GDM1 (cell line): ENCODE measurements around the gene APLN.

ENCODE experiments used
- DNase-seq: peaks from one replicate; lab custom pipeline; 2025; lab: John Stamatoyannopoulos, UW

The APLN gene

DNA sequence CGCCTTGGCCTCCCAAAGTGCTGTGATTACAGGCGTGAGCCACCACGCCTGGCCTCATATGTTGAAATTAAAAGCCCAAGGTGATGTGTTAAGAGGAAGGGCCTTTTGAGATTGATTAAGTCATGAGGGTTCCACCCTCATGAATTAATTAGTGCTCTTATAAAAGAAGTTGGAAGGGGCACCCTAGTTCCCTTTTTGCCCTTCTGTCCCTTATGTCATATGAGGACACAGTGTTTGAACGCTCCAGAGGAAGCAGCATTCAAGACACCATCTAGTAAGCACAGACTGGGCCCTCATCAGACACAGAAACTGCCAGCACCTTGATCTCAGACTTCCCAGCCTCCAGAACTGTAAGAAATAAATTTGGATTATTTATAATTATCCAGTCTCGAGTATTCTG lies 5.1 kb upstream of the APLN start:
- DNase-seq: no peak

DNA sequence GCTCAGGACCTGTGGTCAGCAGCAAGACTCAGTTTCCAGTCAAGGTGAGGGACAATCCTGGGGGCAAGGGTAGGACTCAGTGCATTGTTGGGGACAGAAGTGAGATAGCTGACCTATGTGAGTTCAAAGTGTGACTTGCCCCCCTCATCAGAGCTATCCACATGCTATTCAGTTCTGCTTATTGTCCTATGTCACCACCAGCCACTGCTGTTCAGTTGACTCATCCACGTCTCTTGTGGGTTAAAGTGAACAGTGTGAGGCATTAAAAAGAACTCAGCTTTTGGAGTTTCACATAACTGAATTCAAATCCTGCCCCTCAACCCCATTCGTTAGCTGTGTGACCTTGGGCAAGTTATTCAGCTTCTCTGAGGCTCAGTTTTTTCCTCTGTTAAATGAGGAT lies 4.4 kb upstream of the APLN start:
- no peak for DNase-seq

DNA sequence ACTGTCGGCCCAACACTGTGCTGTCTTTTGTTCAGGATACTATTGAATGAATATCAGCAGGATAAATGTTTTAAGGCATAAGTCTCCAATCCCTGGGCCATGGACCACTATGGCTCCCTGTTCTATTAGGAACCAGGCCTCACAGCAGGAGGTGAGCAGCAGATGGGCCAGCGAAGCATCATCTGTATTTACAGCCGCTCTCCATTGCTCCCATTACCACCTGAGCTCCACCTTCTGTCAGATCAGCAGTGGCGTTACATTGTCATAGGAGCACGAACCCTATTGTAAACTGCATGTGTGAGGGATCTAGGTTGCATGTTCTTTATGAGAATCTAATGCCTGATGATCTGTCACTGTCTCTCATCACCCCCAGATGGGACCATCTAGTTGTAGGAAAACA lies 3.7 kb upstream of the APLN start:
- no peak for DNase-seq

DNA sequence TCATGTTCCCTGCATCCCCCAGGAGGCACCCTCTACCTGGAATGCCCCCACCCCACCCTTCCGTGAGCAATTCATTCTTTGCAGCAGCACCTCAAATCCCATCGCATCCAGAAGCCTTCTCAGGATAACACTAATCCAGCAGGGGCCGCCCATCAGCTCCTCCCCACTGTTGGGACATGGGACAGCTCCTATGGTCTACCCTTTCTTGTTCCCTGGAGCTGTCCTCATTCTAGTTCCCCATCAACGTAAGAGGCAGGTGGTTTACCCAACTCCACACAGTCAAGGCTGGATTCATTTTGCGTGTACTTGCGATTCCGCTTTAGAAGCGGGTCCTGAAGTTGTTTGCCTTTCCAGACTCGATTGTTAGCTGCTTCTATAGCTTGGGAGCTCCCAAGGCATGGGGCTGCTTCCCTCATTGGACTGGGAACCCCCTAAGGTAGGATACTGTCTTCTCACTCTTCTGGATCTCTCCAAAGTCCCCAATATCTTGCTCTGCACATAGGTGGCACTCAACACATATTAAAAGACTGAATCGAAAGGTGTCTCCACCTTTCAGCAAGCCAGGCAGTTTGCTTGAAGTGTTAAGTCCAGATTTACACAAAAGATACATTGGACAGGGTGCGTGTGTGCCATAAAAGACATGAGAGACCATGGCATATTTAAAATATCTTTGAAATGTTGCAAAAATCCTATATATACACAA lies 942 bp upstream of the APLN start:
- no peak for DNase-seq

DNA sequence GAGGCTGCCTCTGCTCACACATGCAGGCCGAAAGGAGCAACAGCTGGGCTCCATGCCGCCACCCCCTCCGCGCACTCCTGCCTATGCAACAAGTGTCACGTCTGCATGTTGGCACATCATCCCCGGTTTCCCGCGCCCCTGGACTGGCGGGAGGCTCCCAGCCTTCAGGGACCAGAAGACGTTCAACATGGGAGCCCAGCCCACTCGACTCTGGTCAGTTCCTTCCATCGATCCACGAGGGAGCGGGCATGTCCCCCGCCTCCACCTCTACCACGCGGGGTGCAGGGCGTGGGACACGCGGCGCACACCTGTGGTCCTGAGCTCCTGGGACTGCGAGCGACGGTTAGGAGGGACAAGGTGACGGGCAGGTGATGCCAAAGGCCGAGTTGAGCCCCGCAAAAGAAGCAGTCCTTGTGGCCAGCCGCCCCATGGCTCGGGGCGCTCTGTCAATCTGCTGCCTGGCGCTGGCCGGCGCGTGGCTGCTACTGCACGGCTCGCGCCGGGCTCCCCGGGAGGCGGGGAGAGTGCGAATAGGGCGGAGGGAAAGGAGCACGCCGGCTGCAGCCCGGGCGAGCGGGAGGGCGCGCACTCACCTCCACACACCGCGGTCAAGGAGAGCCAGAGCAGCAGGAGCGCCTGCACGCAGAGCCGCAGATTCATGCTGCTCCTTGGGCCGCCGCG lies 645 bp downstream of the APLN start:
- DNase-seq: no peak

DNA sequence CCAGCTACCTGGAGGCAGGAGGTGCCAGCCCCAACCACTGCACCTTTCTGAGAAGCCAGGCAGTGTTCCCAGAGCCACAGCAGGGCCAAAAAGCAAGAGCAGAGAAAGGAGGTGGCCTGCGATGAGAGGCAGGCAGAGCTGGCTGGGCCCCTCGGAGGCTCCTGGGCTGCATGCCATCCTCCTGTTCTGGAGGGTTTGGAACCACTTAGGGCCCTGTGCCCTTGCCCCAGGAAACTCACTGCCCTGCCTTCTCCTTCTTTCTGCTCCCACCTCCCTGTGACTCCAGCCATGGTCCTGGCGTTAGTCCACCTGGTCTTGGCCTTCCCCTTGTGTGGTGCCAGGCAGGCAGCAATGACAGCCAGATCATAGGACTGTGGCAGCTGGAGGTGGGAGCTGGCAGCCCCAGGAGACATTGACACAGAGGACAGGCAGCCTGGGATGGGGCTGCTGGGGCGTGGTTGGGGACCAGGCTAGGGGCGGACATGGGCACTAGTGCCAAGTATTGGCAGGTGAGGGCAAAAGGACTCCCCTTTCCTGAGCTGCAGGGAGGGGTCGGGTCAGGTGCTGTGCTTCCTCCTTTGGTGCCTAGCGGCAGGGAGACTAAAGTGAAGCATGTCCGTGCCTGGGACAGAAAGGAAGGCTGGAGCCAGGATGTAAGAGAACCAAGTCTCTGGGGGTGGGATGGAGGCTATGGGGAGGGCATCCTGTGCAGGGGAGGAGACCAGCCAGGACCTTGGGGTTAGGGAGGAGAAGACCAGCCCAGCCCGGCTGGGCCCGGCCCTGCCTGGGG lies 1.4 kb downstream of the APLN start:
- DNase-seq: no peak

DNA sequence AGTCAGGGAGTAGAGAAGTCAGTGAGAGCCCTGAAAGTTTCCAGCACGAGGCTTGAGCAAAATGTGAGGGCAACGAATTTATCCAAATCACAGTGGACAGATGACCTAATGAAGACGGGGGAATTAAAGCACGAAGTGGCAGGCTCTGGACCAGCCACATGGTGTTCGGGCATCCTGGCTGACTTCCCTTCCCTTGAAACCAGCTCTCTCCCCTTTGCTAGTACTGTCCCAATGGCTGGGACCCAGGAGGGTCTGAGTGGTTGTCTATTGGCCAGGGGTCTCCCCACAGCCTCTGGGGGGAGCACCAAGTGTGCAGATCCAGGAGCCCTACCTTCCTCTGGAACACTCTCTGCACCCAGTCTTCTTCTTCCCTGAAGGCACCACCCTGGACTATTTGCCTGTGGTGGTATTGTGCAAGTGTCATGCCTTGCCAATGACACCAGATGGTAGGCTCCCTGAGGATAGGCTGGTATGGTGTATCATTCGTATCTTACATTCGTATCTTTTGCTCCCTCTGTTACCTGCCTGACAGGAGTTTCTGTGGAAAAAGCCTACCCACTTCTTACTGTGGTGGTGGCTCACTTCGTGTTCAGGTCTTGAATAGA lies 2.1 kb downstream of the APLN start:
- no peak for DNase-seq

DNA sequence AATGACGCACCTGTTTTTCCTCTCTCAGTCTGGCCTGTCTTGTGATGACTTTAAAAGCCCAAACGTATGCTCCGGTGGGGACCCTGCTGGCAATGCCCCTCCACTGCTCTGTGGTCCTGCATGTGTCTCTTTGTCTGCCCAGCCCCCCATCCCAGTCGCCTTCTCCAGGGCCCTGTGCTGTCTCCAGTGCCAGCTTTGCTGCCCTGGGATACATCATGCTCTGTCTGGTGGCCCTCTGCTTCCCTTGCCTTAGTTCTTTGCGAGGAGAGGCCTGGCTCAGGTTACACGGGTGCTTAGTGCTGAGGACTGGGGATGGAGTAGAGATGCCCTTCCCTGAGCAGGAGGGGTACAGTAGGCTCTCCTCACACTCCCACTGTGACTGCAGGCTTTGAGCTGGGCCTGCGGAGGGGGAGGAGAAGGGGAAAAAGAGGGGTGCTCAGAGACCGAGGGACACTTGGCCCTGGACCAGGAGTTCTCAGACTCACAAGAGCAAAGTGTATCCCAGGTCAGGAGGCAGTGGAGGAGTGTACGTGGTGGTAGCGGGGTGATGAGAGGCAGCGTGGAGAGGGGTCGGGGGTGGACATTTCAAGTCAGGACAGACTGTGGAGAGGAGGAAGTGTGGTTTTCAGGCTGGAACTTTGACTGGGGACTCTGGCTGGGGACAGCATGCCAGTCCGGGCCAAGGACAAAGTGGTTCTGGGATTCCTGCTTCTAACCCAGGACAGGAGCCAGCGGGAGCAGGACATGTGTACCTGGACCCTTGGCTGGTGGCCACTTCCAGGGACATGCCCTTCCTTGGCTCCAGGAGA lies 2.8 kb downstream of the APLN start:
- DNase-seq: no peak

DNA sequence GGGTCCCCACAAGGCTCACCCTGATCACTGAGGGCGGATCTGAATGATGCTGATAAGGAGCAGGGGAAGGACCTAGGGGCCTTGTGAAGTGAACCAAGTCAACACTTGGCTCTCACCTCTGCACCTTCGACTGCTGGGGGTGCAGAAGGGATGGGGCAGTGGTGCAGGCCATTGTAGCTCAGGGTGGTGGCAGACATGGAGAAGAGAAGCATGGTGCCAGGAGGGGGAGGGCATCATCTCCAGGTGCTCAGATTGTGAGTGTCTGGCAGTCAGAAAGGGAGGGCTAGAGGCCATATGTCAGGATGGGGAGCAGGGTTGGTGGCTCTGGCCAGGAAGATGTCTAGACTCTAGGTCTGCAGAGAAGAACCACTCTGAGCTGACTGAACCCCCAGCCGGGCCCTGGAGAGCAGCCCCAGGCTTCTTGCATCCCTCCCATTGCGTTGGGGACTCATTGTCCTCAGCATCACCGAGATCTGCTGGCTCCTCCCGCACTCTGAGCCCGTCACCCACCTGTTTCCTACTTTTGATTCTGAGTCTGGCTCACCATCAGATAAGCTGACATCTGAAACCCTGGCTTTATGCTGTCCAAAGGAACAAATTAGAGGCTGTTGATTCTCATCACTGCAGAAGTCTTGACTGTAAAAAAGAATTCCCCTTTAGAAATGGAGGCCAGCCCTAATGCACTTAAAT lies 3.8 kb downstream of the APLN start:
- DNase-seq: no peak

DNA sequence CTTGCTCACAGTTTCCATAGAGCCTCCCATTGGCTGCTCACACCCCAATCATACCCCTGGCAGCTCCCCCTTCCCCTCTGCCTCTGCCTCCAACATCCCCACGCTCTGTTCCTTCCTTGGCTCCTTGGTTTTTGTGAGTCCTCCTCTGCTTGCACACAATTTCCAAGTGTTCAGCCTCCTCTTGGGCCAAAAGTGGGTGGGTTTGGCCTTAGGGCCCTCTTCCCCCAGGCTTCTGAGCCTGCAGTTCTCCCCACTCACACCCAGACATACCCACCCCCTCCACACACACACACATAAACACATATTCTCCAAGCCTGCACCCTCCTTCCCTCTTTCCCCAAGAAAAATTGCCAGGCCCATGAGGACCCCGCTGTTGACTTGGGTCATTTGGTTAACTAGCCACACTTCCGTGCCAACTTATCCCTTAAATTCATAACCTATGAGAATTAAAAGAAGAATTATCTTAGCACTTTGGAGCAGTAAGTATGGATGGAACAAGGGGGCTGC lies 4.5 kb downstream of the APLN start:
- DNase-seq: no peak

DNA sequence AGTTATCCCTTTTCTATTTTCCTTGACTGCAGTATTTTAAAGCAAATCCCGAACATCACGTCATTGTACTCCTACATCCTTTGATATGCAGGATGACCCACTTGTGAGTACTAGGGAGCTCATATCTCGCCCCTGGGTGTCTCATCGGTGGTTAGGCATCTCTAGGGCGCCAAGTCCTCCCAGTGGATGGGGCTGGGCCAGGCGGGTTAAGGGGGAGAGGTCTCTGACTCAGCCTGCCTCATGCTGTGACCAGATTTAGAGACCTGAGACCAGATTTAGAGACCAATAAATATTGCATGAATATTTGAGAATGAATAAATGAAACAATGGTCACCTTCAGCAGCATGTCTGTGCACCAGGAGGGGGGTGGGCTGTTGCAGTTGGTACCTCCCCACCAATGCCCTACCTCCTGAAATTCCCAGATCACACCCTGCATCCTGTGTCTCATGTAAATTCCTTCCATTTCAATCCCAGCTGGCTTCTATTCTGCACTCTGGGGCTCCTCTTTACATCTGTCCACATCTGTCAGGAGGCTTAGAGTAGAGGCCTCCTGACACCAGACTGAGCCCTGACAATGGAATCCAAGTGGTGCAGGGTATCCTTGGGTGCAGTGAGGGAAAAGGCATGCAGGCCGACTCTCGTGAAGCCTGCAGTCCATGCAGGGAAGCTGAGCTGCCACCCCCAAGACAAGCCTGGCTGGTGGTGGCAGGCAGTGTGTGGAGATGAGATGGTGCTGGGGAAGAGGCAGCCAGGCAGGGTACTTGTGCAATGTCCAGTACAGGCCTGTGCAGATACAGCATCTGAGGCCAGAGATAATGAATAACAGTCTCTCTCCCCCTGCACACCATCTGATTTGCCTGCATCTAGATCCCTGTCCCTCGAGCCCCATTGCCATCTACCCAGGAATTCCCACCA lies 5.2 kb downstream of the APLN start:
- DNase-seq: no peak

DNA sequence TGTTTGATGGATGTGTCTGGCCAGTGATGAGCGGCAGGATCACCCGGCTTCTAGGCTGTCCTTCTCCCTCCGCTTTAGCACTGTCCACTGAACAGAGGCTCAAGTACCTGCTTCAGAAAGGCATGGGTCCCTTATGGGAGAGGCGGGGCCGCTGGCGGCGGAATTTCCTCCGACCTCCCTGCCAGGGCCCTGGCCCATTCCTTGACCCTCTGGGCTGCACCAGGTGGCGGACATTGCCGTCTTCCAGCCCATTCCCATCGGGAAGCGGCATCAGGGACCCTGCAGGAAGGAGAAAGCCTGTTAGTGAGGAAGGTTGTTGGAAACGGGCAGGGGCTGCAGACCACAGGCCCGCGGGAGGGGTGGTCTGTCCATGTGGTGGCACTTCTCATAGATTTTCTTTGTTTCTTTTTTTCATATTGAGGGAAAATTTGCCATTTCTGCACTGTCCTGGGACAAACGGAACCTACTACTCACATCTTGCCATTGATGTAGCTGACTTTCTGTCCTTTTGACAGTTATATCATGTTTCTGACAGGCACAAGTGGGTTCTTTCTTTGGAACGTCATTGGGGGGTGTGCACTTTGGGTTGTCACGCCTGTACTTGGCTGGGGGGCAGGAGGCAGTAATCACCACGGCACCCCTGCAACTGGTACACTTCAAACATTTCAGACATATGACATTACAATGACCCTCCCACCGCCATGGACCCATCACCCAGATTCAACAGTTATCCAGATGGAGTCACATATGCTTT lies 6.1 kb downstream of the APLN start:
- DNase-seq: no peak

DNA sequence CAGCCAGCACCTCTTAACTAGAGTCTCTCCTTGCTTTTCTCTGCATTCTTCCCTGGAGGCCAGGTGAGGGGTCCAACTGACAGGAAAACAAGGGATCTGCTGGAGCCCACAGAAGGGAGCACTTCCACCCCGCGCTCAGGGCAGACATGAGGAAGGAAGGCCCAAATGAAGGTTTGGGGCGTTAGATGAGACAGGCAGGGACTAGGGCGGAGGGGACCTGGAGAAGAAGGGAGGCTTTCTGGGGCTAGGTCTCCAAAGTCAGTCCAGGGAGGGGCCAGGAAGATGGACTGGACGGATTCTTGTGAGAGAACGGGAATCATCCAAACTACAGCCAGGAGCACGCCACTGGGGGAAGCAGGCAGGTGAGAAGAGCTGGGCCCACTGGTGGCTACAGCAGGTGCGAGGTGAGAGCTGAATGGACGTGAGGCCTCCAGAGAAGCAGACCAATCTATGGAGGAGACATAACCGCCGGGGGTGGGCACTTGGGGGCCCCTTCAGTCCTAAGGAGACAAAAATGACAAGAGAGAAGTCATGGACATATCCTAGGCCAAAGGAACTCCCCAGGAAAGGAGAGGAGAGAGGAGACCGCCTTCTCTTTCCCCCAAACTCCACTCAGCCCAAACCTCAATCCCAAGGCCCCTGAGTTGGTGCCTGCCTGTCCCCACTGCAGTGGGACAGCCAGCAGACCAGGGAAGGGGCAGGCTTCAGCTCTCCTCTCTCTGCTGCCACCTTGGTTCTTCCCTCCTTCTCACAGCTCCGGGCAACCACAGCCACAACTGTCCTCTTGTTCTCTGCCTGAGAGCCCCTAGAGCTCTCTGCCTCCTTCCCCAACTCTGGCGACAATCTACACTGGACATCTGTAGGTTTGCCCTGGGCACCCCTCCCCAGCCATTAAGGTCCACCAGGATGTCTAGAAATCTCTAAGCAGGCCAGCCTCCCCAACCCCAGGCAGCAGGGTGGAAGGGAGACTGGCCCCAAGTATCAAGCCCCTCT lies 7.0 kb downstream of the APLN start:
- DNase-seq: no peak

DNA sequence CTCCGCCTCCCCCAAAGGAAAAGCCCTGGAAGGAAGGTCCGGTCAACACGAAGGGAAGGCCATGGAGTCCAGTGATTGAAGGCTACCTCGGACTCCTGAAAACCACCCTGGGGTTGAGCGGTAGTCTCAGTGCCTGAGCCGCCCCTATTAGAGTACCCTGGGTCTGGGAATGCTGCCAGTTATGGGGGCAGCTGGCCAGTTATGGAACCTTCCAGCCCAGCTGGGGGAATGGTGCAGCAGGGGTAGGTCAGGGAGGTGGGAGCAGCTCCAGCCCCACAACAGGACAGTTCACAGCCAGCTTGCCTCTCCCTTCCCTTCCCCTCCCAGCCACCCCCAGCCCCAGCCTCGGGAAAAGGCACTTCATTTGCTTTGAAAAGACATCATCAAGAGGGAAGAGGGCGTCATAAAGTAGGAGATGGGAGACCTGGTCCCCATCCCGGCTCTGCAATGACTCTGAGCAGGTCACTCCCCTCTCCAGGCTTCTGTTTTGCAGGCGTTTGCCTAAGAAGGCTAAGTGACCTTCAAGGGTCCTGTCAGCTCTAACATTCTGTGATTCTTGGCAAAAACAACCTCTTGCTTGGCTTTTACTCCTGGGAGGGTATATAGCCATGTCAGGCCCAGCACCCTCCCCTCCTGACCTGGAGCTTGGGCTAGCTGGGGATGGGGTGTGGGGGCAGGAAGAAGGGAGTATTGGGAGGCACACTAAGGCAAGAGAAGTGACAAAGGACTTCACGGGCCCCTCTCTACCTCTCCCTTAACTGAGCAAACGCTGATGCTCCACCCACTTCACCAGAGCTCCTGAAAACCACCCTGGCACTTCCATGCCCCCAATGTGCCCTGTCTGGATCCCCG lies 8.0 kb downstream of the APLN start:
- DNase-seq: no peak

DNA sequence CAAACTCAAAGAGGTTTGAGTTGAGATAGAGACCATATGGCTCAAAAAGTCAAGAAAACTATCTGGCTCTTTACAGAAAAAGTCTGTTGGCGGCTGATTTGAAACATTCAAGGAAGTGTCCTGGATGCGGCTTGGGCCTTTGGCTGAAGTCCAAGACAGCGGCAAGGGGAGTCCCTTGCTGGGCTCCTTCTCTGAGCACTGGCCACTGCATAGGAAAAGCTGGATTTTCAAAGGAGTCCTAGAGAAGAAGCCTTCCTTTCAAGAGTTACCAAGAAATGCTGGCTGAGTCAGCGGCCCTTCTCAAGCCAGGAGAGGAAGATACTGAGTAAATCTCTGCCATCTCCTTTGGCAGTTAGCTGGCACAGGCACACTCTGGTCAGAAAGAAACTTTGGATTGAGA lies 12.1 kb downstream of the APLN start:
- no peak for DNase-seq

DNA sequence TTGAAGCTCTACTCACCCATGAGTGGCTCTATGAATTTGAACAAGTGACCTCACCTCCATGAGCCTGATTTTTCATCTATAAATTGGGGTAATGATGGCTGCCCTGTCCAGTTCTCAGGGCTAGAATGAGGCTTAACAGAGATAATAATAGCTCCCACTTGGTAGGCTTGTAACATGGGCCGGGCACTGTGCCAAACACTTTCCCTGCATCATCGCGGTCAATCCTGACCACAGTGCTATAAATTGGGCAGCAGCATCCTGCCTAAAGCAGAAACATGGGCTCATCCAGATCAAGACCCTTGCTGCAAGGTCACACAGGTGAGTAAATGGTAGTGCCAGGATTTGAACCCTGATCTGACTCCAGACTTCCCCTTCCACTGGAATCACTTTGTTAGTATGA lies 12.8 kb downstream of the APLN start:
- DNase-seq: no peak

DNA sequence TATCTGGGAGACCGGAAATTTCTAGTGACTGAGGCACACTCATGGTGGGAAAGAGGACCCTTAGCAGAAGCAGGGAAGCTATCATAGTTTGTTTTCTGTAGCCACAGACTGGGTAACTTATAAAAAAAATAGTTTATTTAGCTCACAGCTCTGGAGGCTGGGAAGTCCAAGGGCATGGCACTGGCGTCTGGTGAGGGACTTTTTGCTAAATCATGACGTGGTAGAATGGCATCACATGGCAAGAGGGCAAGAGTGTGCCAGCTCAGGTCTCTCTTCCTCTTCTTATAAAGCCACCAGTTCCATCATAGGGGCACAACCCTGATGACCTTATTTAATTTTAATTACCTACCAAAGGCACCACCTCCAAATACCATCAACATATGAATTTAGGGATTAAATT lies 13.3 kb downstream of the APLN start:
- no peak for DNase-seq
